Measurements from ENCODE around the gene EPSTI1.

Gene EPSTI1

GRCh38 chr13:42969565-42970172 lies 22.4 kb downstream of the EPSTI1 start:
- DNase-seq (ENCODE audit: insufficient read length, low spot score), result peak; percentile 26
- FAIRE-seq, result no peak
- TF ChIP-seq CTCF (IDR thresholded peaks at IDR 0.05; ENCODE audit: insufficient read depth, missing control alignments), result peak; percentile 83

- DNase-seq (ENCODE audit: insufficient read length, low spot score) (no peak), FAIRE-seq (no peak)
- TF ChIP-seq CTCF (IDR thresholded peaks at IDR 0.05; ENCODE audit: insufficient read depth, missing control alignments), result no peak
Measured at GRCh38 chr13:42968906-42969305, 23.1 kb downstream of the EPSTI1 start.

- DNase-seq (ENCODE audit: insufficient read length, low spot score), result no peak
- no peak for FAIRE-seq
- no peak for TF ChIP-seq CTCF (IDR thresholded peaks at IDR 0.05; ENCODE audit: insufficient read depth, missing control alignments)
Measured at GRCh38 chr13:42967660-42968059, 24.4 kb downstream of the EPSTI1 start.

- no peak for TF ChIP-seq CTCF (IDR thresholded peaks at IDR 0.05; ENCODE audit: insufficient read depth, missing control alignments)
- DNase-seq (ENCODE audit: insufficient read length, low spot score) (no peak), FAIRE-seq (no peak)
Measured at GRCh38 chr13:42965281-42965680, 26.8 kb downstream of the EPSTI1 start.

GRCh38 chr13:42964761-42965161 lies 27.3 kb downstream of the EPSTI1 start:
- DNase-seq (ENCODE audit: insufficient read length, low spot score) (no peak), FAIRE-seq (no peak)
- no peak for TF ChIP-seq CTCF (IDR thresholded peaks at IDR 0.05; ENCODE audit: insufficient read depth, missing control alignments)

- DNase-seq (ENCODE audit: insufficient read length, low spot score), result no peak
- TF ChIP-seq CTCF (IDR thresholded peaks at IDR 0.05; ENCODE audit: insufficient read depth, missing control alignments), result no peak
- no peak for FAIRE-seq
Measured at GRCh38 chr13:42959615-42960014, 32.4 kb downstream of the EPSTI1 start.

GRCh38 chr13:42957881-42958280 lies 34.2 kb downstream of the EPSTI1 start:
- FAIRE-seq, result no peak
- DNase-seq (ENCODE audit: insufficient read length, low spot score), result no peak
- no peak for TF ChIP-seq CTCF (IDR thresholded peaks at IDR 0.05; ENCODE audit: insufficient read depth, missing control alignments)

Data from D721Med (cell line).